ENCODE results near the gene KAT6B.
"Not testable (repeated sequence)": the region's sequence is repeated elsewhere in the genome, so short reads cannot be mapped to it uniquely, and the experiment has no call there.

KAT6B gene

DNA sequence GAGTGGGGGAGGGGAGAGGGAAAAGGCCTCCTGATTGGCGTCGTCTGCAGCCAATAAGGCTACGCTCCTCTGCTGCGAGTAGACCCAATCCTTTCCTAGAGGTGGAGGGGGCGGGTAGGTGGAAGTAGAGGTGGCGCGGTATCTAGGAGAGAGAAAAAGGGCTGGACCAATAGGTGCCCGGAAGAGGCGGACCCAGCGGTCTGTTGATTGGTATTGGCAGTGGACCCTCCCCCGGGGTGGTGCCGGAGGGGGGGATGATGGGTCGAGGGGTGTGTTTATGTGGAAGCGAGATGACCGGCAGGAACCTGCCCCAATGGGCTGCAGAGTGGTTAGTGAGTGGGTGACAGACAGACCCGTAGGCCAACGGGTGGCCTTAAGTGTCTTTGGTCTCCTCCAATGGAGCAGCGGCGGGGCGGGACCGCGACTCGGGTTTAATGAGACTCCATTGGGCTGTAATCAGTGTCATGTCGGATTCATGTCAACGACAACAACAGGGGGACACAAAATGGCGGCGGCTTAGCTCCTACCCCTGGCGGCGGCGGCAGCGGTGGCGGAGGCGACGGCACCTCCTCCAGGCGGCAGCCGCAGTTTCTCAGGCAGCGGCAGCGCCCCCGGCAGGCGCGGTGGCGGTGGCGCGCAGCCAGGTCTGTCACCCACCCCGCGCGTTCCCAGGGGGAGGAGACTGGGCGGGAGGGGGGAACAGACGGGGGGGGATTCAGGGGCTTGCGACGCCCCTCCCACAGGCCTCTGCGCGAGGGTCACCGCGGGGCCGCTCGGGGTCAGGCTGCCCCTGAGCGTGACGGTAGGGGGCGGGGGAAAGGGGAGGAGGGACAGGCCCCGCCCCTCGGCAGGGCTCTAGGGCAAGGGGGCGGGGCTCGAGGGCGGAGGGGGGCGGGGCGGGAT lies at the start of gene KAT6B:
Gene KAT6B (plus strand): TSS at position 459 of the 903 bp plus-strand sequence. CDS start 16,258 bp downstream, outside the sequence.
- FAIRE-seq = peak; percentile 98

DNA sequence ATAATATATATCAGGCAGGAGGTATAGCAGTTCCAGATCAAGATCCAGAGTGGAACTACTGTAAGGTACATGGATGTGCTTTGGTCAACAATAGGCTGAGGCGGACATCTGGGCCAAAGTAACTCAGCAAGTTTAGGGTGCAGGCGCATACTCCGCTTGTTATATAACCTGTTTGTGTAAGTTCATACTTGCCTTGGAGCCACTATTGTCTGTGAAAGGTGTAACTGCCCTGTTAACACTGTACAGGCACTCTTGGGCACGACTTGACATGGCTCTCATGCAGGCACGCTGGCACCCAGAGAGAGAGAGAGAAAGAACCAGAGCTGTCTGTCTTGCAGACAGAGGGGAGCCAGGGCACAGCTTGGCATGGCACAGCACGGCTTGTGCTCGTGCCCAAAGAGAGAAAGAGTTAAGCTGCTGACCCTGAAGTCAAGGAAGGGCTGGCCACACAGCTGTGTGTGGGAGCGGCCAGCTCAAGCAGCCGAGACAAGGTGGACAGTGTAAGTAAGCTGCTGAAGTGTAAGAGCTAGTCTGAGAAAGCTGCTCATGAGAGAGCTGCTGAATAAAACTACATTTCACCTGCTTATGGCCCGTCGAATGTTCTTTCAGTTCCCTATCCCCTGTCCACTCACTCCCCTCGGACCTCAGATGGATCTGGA lies 47.8 kb upstream of the KAT6B start:
- FAIRE-seq = no peak

DNA sequence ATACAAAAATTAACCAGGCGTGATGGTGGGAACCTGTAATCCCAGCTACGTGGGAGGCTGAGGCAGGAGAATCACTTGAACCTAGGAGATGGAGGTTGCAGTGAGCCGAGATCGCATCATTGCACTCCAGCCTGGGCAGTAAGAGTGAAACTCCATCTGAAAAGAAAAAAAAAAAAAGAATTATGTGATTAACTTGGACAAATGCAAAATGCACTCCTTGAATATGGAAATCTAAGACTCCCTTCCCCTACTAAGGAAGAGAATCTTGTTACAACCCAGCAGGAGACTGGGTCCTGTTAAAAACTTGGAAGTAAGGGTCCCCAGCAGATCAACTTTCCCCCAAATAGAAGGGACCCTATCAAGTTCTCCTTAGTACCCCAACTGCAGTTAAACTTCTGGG lies 44.5 kb upstream of the KAT6B start:
- FAIRE-seq = not testable (repeated sequence)

DNA sequence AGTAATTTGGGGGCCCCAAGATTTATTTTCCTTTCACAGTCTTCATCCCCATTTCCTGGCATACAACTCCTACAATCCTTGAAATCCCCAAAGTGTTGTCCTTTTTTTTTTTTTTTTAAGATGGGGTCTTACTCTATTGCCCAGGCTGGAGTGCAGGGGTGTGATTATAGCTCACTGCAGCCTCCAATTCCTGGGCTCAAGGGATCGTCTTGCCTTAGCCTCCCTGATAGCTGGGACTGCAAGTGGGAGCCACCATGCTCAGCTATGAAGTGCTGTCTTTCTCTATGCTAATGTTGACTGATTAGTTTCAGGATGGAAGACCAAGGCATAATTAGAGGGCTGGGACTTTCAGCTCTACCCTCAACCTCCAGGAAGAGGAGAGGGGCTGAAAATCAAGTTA lies 41.9 kb upstream of the KAT6B start:
- no peak for FAIRE-seq

DNA sequence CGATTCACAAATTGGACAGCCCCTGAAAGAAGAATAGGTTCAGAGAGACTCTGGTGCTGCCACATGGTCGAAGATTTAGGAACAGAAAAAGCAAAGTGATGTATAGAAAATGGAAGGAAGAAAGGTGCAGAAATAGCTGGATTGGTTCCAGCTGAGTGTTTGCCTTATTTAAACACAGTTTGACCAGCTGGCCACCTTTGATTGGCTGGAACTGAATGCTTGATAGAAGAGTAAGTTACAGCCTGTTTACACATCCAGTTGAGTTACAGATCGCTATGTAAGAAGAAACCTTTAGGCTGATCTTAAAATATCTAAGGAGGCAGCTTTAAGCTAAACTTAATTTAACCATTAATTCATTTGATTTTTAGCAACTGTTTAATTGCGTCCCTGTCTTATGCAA lies 40.3 kb upstream of the KAT6B start:
- FAIRE-seq = no peak

DNA sequence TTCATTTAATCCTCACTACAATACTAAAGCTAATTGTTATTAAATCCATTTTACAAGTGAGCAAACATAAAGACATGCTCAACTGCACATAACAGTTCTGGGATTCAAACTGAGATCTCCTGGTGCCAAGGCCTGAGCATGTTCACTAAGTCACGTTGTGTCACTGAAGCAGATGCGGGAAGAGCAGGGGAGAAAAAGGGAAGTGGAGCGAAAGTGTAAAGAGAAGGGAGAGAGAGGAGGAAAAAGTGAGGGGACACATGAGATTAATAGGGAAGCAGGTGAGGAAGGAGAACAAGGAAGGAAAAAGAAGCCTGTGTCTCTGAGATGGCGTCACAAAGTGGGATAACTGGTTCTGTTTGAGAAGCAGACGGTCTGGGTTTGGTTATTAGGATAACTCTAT lies 38.9 kb upstream of the KAT6B start:
- no peak for FAIRE-seq

DNA sequence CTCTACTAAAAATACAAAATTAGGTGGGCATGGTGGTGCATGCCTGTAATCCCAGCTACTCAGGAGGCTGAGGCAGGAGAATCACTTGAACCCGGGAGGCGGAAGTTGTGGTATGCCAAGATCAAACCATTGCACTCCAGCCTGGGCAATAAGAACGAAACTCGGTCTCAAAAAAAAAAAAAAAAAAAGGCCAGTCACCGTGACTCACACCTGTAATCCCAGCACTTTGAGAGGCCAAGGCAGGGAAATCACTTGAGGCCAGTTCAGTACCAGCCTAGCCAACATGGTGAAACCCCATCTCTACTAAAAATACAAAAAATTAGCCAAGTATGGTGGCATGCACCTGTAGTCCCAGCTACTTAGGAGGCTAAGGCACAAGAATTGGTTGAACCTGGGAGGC lies 34.4 kb upstream of the KAT6B start:
- not testable (repeated sequence) for FAIRE-seq

DNA sequence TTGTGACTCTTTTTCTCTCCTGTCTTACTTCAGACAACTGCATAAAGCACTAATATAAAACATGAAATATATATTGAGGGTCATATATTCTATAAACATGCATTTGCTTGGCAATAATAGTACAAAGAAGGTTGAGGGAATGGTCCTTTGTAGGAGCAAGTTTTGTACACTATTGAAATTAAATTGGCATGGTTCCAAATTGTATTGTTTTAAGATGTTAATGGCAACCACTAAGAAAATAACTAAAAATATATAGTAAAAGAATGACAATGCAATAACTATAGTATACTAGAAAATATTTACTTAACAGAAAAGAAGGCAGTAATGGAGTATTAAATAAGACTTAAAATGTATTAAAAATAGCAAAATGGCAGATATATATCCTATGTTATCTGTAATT lies 33.7 kb upstream of the KAT6B start:
- FAIRE-seq = no peak

DNA sequence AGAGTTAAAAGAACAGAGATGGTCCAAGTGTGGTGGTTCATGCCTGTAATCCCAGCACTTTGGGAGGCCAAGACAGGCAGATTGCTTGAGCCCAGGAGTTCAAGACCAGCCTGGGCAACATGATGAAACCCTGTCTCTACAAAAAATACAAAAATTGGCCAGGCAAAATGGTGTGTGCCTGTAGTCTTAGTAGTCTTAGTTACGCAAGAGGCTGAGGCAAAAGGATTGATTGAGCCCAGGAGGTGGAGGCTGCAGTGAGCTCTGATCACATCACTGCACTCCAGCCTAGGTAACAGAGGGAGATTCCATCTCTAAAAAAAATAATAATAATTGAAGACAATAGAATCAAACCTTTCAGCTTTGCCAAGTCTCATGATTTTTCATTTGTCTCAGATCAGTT lies 33.2 kb upstream of the KAT6B start:
- not testable (repeated sequence) for FAIRE-seq

DNA sequence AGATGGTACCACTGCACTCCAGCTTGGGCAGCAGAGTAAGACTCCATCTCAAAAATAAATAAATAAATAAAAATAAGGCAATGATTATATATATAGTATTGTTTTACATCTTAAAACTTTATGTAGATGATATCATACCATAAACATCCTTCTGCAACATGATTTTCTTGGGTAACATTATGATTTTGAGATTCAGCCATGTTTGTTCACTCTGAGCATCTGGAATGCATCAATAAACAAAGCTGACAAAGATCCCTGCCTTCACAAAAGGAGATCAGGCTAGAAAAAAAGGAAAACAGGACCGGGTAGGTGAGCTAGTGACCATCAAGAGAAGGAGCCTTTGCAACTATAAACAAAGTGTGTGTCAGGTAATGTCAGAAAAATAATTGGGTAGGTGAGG lies 31.9 kb upstream of the KAT6B start:
- FAIRE-seq = no peak

DNA sequence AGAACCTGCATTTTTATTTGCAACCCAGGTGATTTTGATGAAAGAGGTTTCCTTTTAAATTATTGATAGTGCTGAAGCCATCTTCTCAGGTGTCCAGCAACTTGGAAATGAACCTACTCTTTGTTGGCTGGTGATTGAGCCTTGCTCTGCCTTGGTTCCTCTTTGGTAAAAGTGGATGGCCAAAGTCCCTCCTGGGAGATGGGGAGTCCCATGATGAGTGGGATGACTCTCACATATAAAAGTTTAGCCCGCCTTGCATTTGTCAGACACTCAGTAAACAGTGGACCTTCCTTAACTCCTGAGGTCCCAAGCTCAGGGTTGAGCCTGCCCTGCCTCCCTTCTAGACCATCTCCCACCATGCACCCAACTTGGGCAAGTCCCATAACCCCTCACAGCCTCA lies 28.9 kb upstream of the KAT6B start:
- FAIRE-seq = no peak

DNA sequence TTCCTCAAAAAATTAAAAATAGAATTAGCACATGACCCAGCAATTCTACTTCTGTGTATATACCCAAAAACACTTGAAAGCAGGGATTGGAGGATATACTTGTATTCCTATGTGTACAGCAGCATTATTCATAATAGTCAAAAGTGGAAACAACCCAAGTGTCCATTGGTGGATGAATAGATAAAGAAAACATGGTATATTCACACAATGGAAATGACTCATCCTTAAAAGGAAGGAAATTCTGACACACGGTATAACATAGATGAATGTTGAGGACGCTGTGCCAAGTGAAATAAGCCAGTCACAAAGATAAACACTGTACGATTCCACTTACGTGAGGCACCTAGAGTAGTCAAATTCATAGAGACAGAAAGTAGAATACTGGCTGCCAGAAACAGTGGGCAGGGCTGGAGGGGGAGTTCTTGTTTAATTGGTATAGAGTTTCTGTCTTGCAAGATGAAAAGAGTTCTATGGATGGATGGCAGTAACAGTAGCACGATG lies 26.6 kb upstream of the KAT6B start:
- FAIRE-seq = no peak

DNA sequence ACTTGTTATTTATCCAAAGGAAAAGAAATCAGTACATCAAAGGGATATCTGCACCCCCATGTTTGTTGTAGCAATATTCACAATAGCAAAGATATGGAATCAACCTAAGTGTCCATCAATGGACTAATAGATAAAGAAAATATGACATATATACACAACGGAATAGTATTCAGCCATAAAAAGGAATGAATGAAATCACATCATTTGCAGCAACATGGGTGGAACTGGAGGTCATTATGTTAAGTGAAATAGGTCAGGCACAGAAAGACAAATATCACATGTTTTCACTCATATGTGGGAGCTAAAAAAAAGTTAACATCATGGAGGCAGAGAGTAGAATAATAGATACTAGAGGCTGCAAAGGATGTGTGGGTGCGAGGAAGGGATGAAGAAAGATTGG lies 25.0 kb upstream of the KAT6B start:
- FAIRE-seq = no peak

DNA sequence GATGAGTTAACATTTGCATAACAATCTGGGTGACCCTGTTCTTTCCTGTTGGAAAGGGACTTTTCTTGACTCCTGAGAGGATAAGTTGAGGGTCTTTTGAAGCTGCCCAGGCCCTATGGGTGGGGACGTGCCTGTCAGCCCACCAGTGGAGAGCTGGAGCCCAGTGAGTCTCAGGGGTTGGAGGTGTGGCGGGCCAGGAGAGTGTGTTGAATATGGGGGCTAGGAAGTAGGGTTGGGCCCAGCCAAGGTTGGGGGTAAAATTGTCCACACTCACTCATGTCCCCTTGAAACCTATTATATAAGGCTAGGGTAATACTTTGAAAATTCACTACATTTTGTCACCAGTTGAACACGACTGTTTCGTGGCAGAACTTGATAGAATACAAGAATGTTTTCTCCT lies 17.9 kb upstream of the KAT6B start:
- FAIRE-seq = no peak

DNA sequence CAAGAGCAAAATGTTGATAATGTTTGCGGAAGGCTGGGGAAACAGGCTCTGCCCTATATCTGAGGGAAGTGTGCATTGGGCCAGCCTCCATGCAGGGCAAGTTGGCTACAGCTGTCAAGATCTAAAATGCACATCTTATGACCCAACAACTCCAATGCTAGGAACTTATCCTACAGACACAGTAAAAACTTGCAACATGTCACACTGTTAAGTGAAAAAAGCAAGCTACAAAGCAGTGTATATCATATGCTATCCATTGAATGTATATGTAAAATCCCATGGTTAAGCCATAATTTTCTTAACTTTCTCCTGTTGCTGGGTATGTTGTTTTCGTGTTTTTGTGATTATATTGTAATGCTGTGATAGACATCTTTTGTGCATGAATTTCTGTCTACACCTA lies 16.3 kb upstream of the KAT6B start:
- FAIRE-seq = no peak

DNA sequence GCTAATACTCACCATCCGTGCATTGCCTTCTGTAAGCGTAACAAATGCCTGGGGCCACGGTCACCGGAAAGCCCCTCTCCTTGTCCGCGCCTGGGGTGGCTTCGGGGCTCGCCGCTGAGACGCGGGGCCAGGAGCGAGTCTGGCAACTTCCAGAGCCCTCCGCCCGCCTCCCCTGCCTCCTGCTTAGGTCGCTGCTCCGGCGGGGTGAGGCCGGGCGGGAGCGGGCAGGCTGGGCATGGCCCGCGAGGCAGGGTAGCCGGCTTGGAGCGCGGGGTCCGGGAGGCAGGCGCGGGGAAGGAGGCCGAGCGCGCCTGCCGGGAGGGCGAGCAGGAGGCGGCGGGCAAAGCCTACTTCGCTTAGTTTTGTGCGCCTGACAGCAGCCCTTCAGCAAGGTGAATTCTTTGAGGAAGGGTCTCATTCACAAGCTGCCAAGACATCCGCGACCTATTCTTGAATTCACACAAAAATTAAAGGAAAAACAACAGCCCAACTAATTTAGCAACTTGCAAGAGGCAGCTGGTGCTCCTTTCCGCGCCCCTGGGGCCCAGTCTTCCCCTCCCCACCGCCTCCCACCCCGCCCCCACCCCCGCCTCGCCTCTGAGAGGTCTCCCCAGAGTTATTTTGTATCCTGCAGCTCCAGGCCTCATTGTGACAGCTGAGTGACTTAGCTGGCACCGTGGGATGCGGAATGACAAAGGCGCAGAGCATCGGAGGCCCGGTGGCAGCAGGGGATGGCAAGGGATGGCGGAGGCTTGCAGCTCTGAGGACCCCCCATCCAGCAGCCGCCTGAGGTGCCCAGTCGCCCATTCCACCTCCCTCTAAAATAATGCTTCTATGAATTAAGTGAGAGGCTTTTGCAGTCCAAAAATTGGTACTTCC lies 12.8 kb upstream of the KAT6B start:
- no peak for FAIRE-seq

DNA sequence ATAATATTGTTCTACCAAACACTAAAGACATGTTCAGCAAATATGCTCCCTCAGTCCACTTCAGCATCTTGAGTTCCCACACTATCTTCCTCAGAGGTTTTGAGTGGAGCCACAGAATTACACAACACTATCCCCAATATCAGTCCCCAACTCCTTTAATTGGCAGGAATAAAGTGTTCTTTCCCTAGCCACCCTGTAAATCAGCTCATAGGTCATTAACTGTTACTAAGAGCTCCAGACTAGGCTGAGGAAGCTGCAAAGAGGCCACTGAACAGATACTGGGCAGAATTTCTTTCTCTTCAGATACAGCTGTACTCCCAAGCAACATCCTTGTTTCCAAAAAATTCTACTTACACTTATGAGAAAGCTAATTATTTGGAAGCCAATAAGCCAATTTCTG lies 11.6 kb upstream of the KAT6B start:
- no peak for FAIRE-seq

DNA sequence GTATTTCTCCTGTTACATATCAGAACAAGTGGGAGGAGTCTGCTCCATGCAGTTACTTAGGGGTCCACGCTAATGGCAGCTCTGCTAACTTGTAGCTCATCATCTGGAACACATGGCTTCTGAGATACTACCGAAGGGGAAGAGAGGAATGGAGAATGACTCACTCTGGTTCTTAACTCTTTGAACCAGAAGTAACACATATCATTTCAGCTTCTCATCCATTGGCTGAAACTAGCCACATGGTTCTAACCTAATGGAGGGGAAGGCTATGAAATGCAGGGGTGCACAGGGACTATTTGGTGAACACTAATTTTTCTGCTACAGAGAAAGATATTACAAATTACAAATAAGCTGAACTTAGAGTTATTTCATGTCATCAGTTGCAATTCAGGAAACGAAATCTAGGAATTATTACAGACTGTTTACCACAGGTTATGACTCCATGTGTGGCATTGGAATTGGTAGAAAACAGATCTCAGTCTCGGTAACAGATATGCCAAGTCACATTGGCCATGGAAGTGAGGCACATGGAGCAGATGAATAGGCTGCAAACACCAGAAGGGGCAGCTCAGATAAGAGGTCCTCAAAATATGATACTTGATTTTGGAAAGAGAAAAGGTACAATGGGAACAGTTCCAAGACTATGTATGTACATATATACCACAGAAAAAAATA lies 9.4 kb upstream of the KAT6B start:
- FAIRE-seq = no peak

DNA sequence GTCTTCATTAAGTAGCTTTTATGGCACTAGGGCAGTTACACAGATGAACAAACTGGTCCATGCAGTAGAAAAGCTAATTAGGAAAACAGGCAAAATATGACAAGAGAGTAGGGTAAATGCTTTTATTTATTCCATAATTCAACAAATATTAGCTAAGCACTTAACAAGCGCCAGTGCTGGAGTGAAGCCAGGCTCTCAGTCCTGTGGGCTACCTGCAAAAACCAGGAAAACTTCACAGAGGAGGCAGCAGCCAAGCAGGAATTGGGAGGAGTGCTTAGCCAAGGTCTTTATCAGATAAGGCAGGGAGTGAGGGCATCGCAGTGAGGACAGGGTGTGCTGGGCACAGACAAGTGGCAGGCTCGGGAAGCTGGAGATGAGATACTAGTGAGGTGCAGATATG lies 4.9 kb upstream of the KAT6B start:
- FAIRE-seq = no peak

DNA sequence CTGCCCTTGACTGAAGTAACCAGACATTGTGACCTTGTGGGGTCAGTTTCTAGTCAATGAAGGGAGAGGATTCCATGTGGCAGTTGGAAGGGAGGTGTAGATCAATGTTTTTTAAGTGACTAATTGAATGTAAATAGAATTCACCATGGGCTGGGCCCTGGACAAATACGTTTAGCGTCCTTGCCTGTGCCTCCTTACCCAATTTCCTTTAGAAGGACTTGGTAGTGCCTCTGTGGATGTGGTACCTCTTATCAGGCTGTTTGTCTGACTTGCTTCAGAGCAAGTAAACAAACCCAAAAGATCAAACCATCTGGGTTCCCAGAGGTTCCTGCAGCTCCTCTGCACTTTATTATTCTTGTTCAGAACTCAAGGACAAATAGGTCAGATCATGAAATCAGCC lies 4.3 kb upstream of the KAT6B start:
- no peak for FAIRE-seq

DNA sequence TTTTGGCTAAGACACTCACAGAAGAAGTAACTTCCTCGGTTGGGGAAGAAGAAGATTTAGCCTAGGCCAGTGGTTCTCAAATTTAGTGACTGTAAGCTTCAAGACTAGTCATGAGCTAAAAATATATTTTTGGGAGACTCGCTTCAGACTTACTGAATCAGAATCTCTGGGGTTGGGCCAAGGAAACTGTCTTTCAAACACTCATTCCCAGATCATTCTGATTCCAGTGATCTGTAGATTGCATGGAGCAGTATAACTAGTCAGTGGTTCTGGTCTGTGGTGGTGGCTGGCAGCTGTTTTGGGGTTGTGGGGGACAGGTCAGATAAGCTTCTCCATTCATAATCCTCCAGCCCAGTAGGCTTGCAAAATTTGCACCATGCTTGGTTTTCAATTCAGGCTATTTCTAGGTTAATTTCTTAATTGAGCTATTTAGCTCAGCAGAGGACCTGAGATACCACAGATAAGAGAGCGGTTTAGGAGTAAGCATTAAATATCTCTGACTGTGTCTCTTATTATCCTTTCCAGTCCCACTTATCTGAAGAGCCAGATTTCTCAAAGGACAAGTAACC lies 3.8 kb upstream of the KAT6B start:
- FAIRE-seq = no peak

DNA sequence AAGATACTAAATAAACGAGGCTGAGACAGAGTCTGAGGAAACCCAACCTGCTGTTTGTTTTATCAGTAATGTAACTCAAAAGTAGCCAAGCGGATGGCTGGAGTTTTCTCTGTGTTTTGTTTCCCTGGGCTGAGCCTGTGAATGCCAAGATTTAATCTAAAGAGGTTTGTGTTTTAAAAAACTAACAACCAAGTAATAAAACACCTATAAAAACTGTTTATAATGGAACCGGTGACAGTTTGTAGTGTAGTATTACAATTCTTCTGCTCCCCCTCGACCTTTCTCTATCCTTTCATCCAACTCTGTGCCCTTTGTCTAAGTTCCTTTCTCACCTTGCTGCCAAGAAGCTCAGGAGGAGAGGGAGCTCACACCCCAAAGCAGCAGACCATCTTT lies 2.6 kb upstream of the KAT6B start:
- no peak for FAIRE-seq

All from A204.1 (cell line).